ES-I3 (cell line): ENCODE data around the gene DPYD.

Source experiments
- H3K36me3 ChIP-seq: 2 replicates; pipeline ENCODE4 v1.6.1; 2013; ENCODE audit warnings: mild to moderate bottlenecking, low read length, control low read depth, moderate library complexity; ENCODE audit not compliant: insufficient read depth
- H3K4me1 ChIP-seq: 2 replicates; pipeline ENCODE4 v1.6.1; 2013; ENCODE audit warnings: mild to moderate bottlenecking, control low read depth, low read length; ENCODE audit not compliant: insufficient read depth
- H3K9ac ChIP-seq: 2 replicates; pipeline ENCODE4 v1.6.1; 2013; ENCODE audit warnings: low read depth, mild to moderate bottlenecking, low read length, moderate library complexity
- H3K9me3 ChIP-seq: 2 replicates; pipeline ENCODE4 v1.6.1; 2013; ENCODE audit warnings: mild to moderate bottlenecking, low read length, moderate library complexity; ENCODE audit not compliant: control insufficient read depth, insufficient read depth

The DPYD gene

GRCh38 chr1:97593192-97593591 lies 327.6 kb downstream of the DPYD start:
- no peaks in the 10 kb centered on the region for H3K4me1 ChIP-seq
- no peak overlapping the region for H3K9ac ChIP-seq
- no peaks in the 10 kb centered on the region for H3K9me3 ChIP-seq
- no peaks in the 10 kb centered on the region for H3K36me3 ChIP-seq

GRCh38 chr1:97588772-97589171 lies 332.1 kb downstream of the DPYD start:
- Histone ChIP-seq H3K4me1 (no peaks in the 10 kb centered on the region), H3K36me3 (no peaks in the 10 kb centered on the region), H3K9ac (no peak overlapping the region), H3K9me3 (no peaks in the 10 kb centered on the region)

GRCh38 chr1:97581614-97582051 lies 339.2 kb downstream of the DPYD start:
- Histone ChIP-seq H3K36me3 (no peaks in the 10 kb centered on the region), H3K4me1 (peaks cover 15% of the 10 kb centered on the region; the same call in 1 of the 2 replicates), H3K9ac (no peak overlapping the region; the same call in 1 of the 2 replicates), H3K9me3 (no peaks in the 10 kb centered on the region)

- H3K36me3 ChIP-seq = no peaks in the 10 kb centered on the region
Observed at GRCh38 chr1:97577613-97578012, 343.2 kb downstream of the DPYD start.

GRCh38 chr1:97573553-97573952 lies 347.3 kb downstream of the DPYD start:
- H3K9me3 ChIP-seq = no peaks in the 10 kb centered on the region
- H3K9ac ChIP-seq = no peak overlapping the region
- H3K4me1 ChIP-seq = no peaks in the 10 kb centered on the region
- H3K36me3 ChIP-seq = no peaks in the 10 kb centered on the region

More at GRCh38 chr1:97577613-97578012, 343.2 kb downstream of the DPYD start:
- H3K9ac ChIP-seq = no peak overlapping the region
- no peaks in the 10 kb centered on the region for H3K9me3 ChIP-seq
- peaks cover 15% of the 10 kb centered on the region; the same call in 1 of the 2 replicates for H3K4me1 ChIP-seq

GRCh38 chr1:97572561-97572960 lies 348.3 kb downstream of the DPYD start:
- Histone ChIP-seq H3K9me3 (no peaks in the 10 kb centered on the region), H3K9ac (no peak overlapping the region), H3K4me1 (no peaks in the 10 kb centered on the region), H3K36me3 (no peaks in the 10 kb centered on the region)

GRCh38 chr1:97571760-97572159 lies 349.1 kb downstream of the DPYD start:
- Histone ChIP-seq H3K9me3 (no peaks in the 10 kb centered on the region), H3K4me1 (peaks cover 4% of the 10 kb centered on the region; the same call in 1 of the 2 replicates), H3K36me3 (no peaks in the 10 kb centered on the region), H3K9ac (no peak overlapping the region)

GRCh38 chr1:97570691-97571090 lies 350.1 kb downstream of the DPYD start:
- Histone ChIP-seq H3K4me1 (peaks cover 11% of the 10 kb centered on the region; the same call in 1 of the 2 replicates), H3K36me3 (no peaks in the 10 kb centered on the region), H3K9me3 (no peaks in the 10 kb centered on the region), H3K9ac (no peak overlapping the region)

- H3K9ac ChIP-seq = no peak overlapping the region
- no peaks in the 10 kb centered on the region for H3K36me3 ChIP-seq
- peaks cover 11% of the 10 kb centered on the region; the same call in 1 of the 2 replicates for H3K4me1 ChIP-seq
- H3K9me3 ChIP-seq = no peaks in the 10 kb centered on the region
Observed at GRCh38 chr1:97567000-97567749, 353.7 kb downstream of the DPYD start.

- H3K36me3 ChIP-seq = no peaks in the 10 kb centered on the region
- H3K9me3 ChIP-seq = no peaks in the 10 kb centered on the region
- H3K9ac ChIP-seq = no peak overlapping the region
- peaks cover 11% of the 10 kb centered on the region; the same call in 1 of the 2 replicates for H3K4me1 ChIP-seq
Observed at GRCh38 chr1:97565886-97566285, 354.9 kb downstream of the DPYD start.

GRCh38 chr1:97563926-97564325 lies 356.9 kb downstream of the DPYD start:
- Histone ChIP-seq H3K4me1 (peaks cover 11% of the 10 kb centered on the region; the same call in 1 of the 2 replicates), H3K9ac (no peak overlapping the region), H3K9me3 (no peaks in the 10 kb centered on the region), H3K36me3 (no peaks in the 10 kb centered on the region)

- Histone ChIP-seq H3K9me3 (no peaks in the 10 kb centered on the region), H3K9ac (no peak overlapping the region), H3K36me3 (no peaks in the 10 kb centered on the region), H3K4me1 (peaks cover 7% of the 10 kb centered on the region; the same call in 1 of the 2 replicates)
Observed at GRCh38 chr1:97562081-97562480, 358.8 kb downstream of the DPYD start.

- no peaks in the 10 kb centered on the region for H3K4me1 ChIP-seq
- no peaks in the 10 kb centered on the region for H3K36me3 ChIP-seq
- H3K9me3 ChIP-seq = no peaks in the 10 kb centered on the region
- no peak overlapping the region for H3K9ac ChIP-seq
Observed at GRCh38 chr1:97560714-97561113, 360.1 kb downstream of the DPYD start.

GRCh38 chr1:97553971-97554370 lies 366.9 kb downstream of the DPYD start:
- H3K9me3 ChIP-seq = no peaks in the 10 kb centered on the region
- no peak overlapping the region for H3K9ac ChIP-seq
- no peaks in the 10 kb centered on the region for H3K36me3 ChIP-seq
- no peaks in the 10 kb centered on the region for H3K4me1 ChIP-seq

GRCh38 chr1:97551113-97551512 lies 369.7 kb downstream of the DPYD start:
- Histone ChIP-seq H3K4me1 (no peaks in the 10 kb centered on the region), H3K9me3 (no peaks in the 10 kb centered on the region), H3K36me3 (no peaks in the 10 kb centered on the region), H3K9ac (no peak overlapping the region)
